HFF-Myc (cell line): ENCODE results near the gene RAF1.

ENCODE experiments used
- DNase-seq: peaks from one replicate; pipeline ENCODE4 v3.0.0-alpha.2; 2011; ENCODE audit warnings: low read depth; ENCODE audit errors: extremely low read depth
- H3K4me3 ChIP-seq: replicated peaks from 2 replicates; pipeline ENCODE4 v1.5.1; 2011; ENCODE audit warnings: low read depth, mild to moderate bottlenecking, control low read depth, low read length
- TF ChIP-seq, protein P1 (sequence below): IDR thresholded peaks from 2 replicates; pipeline ENCODE4 v1.5.1; 2012; ENCODE audit warnings: mild to moderate bottlenecking, low read depth, low read length, control low read depth; ENCODE audit errors: missing control alignments

Gene RAF1

DNA sequence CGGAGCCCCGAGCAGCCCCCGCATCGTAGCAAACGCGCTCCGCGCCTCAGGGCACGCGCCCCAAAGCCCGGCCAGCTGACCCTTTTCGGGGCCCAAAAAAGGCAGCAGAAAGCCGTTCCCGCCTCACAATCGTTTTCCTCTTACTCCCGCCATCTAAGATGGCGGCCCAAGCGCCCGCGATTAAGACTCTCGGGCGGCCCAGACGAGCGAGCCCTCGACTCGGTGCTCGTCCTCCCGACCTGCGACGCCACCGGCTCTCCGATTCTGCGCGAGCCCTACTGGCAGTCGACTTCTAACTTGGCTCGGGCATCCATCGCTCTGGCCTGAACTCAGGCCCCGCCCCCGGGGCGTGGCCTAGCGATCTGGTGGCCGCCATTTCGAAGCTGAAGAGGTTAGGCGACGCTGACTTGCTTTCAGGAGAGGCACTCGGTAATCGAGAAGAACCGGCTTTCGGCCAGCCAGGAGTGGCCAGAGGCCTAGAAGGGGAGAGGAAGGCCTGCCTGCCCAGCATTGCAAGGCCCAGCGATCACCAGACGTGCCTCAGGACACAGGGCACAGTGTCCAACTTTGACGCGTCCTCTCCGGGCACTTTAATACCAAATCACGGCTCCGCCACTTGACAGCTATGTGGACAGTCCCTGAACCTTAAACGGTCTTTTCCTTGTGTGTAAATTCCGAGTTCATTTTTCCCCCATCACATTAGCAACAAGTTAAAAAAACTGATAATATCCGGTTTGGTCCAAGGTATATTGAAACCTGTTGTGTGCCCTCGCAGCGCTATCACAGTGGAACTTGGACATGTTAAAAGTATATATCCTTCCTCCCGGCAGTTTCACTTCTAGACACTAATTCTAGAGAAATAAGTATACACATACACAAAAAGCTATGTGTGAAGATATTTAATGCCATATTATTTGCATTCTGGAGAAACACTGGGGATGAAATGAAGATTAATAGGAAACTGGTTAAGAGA lies at the start of gene RAF1:
TSS of gene RAF1 (minus strand) at position 182 of the 973 bp plus-strand sequence. CDS start 45,396 bp downstream, outside the sequence.
- TF ChIP-seq, protein P1, sequence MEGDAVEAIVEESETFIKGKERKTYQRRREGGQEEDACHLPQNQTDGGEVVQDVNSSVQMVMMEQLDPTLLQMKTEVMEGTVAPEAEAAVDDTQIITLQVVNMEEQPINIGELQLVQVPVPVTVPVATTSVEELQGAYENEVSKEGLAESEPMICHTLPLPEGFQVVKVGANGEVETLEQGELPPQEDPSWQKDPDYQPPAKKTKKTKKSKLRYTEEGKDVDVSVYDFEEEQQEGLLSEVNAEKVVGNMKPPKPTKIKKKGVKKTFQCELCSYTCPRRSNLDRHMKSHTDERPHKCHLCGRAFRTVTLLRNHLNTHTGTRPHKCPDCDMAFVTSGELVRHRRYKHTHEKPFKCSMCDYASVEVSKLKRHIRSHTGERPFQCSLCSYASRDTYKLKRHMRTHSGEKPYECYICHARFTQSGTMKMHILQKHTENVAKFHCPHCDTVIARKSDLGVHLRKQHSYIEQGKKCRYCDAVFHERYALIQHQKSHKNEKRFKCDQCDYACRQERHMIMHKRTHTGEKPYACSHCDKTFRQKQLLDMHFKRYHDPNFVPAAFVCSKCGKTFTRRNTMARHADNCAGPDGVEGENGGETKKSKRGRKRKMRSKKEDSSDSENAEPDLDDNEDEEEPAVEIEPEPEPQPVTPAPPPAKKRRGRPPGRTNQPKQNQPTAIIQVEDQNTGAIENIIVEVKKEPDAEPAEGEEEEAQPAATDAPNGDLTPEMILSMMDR: no peak
- peak within 1 kb of the TSS; percentile 92 for H3K4me3 ChIP-seq
- DNase-seq: peak; percentile 90

DNA sequence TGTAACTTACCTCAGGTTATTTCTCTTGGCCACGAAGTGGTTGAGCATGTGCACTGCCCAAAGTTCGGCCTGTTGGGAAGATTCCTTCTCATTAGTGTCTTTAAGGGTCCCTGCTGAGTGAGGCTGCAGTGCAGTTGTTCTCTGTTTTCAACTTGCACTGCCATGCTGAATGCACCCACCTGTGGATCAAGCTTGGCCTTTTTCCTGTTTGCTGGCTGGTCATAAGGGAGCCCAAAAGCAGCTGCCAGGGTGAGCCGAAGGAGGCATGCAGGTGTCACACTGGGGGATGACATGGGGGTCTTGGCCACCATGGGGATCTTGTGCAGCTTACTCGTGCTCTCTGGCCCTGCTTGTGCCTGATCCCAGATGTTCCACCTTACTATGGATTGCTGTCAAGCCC lies 46.1 kb upstream of the RAF1 start:
- TF ChIP-seq, protein P1: no peak

DNA sequence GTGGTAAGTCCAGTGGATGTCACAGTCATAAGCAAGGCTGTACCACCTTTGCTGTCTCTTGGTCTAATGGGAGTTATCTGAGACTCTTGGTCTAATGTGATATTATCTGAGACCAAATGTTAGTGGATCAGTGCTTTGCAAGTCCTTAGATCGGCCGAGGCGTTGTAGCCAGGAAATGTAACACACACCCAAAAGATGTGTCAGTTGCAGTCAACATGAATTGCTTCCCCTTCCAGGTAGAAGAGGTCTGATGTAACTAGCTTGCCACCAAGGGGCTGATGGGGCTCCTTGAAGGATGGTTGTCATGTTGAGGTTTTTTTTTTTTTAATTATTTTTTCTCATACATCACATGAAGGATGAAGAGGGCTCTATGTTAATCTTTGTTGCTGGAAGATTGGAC lies 45.4 kb upstream of the RAF1 start:
- TF ChIP-seq, protein P1: no peak
- no peak overlapping the region for H3K4me3 ChIP-seq

More for the DNA sequence above, 46.1 kb upstream of the RAF1 start:
- H3K4me3 ChIP-seq: no peak overlapping the region
- DNase-seq: no peak

DNA sequence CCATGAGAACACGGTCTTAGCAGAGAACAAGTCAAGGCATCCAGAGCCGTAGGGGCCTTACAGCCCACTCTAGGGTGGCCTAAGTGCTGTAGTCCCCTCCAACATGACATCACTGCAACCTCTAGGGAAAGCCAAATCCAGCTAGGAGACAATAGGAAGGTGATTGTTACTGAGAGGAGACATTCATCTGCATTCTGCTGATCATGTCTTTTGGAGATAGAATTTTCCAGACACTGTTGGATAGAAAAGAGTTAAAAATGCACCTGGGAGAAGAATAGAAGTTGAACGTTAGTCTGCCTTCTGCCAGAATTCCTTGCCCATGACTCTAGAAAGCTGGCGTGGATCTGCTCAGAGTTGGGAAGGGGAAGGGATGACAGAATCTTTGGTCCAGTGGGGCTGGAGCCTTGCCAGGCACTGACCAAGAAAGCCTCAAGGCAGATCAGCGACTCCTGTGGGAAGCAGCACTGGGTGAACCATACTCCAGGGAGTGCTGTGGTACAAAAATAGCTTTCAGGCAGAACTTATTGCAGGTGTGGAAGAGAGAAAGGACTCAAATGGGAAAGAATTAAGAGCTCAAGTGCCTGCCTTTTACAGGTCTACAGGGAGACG lies 44.8 kb upstream of the RAF1 start:
- TF ChIP-seq, protein P1: no peak
- no peak for DNase-seq
- no peak overlapping the region for H3K4me3 ChIP-seq

More for the DNA sequence above, 45.4 kb upstream of the RAF1 start:
- no peak for DNase-seq

DNA sequence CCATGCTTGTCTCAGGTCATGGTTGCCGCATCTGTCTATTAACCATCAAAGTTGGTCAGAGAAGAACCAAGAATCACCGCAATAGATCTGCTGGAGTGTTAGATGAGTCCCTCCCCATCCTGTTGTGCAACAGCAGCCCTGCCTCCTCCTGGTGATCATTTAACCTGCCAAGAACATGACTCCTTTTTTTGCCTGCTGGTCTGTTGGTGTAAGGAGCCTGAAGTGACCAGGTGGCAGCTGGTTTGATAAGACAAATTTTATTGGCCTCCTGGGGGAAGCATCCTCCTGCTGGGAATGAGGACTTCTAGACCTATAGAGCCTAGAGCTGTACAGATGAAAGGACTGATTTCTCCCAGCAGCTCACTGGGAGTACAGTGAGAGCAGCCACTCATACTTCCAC lies 43.5 kb upstream of the RAF1 start:
- no peak overlapping the region for H3K4me3 ChIP-seq

DNA sequence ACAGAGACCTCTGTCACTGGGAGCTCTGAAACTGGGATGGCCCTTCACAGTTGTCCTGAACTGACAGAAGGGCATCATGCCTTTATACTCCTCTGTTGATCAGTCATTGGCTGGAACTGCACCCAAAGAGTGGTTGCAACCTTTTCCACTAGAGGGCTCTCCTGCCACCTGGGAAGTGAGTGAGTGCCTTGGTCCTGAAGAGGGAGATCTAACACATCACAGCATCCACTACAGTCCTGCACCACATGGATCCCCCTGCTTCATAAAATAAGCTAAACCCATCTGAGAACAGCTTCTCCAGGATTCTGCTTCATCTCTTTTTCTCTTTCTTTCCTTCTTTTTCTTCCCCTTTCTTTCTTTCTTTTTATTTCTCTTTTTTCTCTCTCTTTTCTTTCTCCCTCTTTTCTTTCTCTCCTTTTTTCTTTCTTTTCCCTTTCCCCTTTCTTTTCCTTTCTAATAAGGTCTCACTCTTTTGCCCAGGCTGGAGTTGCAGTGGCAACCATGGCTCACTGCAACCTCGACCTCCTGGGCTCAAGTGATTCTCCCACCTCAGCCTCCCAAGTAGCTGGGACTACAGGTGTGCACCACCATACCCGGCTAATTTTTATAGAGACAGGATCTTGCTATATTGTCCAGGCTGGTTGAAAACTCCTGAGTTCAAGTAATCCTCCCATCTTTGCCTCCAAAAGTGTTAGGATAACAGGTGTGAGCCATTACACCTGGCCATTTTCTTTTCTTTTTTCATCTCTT lies 42.8 kb upstream of the RAF1 start:
- TF ChIP-seq, protein P1: peak; percentile 88
- H3K4me3 ChIP-seq: no peak overlapping the region
- DNase-seq: peak; percentile 63

More for the DNA sequence above, 43.5 kb upstream of the RAF1 start:
- DNase-seq: no peak
- TF ChIP-seq, protein P1: no peak
